ENCODE results near the gene LMLN.

GRCh38 chr3:197942956-197943556, 17.0 kb upstream of the LMLN start:
- TF ChIP-seq TBL1XR1 (IDR thresholded peaks at IDR 0.05; ENCODE audit: borderline replicate concordance, low read length, partially characterized antibody): no peak
- no peak for TF ChIP-seq CBX2 (IDR thresholded peaks at IDR 0.05; ENCODE audit: low read depth, low read length)
- TF ChIP-seq CBX2 (CRISPR knock-in tag; IDR thresholded peaks at IDR 0.05; ENCODE audit: low read depth): no peak
- no peak for TF ChIP-seq FOXP1 (IDR thresholded peaks at IDR 0.05)
- TF ChIP-seq FOXP1 (CRISPR knock-in tag; IDR thresholded peaks at IDR 0.05): no peak
- no peak for TF ChIP-seq REPIN1 (CRISPR knock-in tag; IDR thresholded peaks at IDR 0.05; ENCODE audit: borderline replicate concordance, low read depth)
- no peak for TF ChIP-seq ZBTB33 (CRISPR knock-in tag; IDR thresholded peaks at IDR 0.05)
- TF ChIP-seq ZNF280B (CRISPR knock-in tag; IDR thresholded peaks at IDR 0.05; ENCODE audit: borderline replicate concordance): no peak
- TF ChIP-seq RAD21 (CRISPR knock-in tag; IDR thresholded peaks at IDR 0.05): no peak
- no peak for TF ChIP-seq ZNF124 (CRISPR knock-in tag; IDR thresholded peaks at IDR 0.05)

All from HepG2 (cell line).